HCEC 1CT (cell line): ENCODE results near the gene PRKN.
A peak's percentile ranks its signal among the peaks of the same experiment; 100 is the strongest.

ENCODE experiments used
- DNase-seq: peaks from one replicate; pipeline ENCODE4 v3.0.0-alpha.2; 2017

PRKN gene

DNA sequence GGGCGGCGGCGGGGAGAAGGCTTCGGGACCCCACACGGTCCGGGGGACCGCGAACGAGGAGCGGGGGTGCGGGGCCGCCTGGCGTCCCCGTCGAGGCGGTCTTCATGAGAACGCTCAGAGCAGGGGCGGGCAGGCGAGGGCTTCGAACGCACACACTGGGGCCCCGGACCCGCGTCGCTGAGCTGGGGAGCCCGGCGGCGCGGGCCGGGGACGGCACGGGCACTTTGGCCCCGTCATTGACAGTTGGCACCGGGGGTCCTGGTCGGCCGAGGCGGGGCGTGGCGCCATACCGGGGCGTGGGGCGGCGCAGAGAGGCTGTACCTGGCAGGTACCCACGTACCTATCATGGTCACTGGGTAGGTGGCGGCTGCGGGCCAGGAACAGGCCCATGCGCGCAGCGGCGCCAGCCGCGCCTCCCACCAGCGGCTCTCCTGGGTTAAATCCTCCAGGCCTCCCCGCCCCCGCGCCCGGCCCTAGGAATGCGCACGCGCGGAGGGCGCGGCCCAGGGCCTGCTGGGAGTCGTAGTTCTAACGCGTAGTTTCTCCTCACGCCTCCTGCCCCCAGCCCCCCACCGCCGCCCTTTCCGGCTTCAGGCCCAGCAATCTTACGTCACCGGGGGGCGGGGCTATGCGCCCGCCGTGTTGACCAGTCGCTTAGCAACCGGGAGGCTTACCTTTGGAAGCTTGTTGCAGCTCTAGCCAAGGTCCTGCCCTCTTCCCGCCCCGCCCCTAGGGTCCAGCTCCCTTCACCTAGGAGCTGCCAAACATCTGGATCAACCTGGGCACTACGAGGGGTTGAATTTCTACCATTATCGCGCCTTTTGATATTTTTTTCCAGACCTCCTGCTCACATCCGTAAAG is at the start of gene PRKN, which contains the start of gene PACRG:
TSS of gene PRKN (minus strand) at position 445 of the 861 bp plus-strand sequence.
TSS of gene PACRG (plus strand) at position 653 of the 861 bp plus-strand sequence.
- peak; percentile 92 for DNase-seq

DNA sequence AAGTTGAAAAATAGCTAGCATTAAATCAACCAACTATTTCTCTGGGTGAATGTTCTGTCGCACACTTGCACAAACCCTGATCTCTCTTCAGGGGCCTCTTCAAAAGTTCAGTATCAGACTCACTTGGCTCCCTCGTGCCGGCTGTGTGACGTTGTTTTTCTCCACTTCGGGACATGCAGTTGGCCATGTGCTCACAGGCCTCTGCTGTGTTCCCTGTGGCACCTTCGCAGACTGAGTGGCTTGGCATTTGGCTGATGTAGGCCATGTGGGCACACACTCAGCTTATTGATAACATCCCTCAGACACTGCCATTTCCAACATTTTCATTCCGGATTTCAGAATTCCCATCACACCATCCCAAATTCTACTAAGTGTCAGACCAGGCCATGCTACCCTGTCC is 49.5 kb upstream of the PRKN start:
- no peak for DNase-seq

- no peak for DNase-seq
These were observed 46.4 kb upstream of the PRKN start for GRCh38 chr6:162773996-162774395.

DNA sequence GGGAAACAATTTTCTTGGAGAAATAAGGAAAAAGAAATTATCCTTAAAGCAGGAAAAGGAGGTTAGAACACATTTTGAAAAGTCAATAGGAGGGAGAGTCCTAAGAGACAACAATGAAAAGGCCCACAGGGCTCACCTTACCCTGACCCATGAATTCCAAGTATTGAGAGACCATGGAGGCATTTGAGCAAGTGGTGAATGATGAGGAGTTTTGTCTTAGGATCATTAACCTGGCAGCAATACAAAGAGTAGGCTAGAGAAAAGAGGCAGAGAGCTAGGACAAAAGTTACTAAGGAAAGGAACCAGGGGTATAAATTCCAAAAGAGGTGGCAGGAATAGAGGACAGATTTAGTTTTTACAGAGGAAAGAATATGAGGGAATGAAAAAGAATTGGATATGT is 44.9 kb upstream of the PRKN start:
- no peak for DNase-seq

- DNase-seq: no peak
These were observed 43.4 kb upstream of the PRKN start for GRCh38 chr6:162770955-162771354.

DNA sequence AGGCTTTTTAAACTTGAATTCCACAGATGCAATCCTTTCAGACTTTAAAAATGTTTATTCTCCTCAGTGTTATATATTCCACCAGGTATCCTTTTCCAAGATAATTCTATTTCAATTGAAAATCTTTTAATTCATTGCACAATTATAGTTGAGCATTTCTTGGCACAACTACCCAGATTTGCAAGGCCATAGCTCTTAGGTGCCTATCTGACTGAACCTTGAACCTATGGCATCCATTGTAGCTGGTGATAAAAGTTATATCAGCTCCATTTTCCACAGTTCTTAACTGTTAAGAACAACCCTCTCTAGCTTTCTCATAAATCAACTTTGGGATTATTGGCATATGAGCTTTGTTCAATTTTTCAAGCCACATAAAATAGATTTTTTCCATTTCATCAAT is 42.6 kb upstream of the PRKN start:
- no peak for DNase-seq

- no peak for DNase-seq
These were observed 26.2 kb upstream of the PRKN start for GRCh38 chr6:162753775-162754174.

- no peak for DNase-seq
These were observed 23.8 kb upstream of the PRKN start for GRCh38 chr6:162751211-162751859.

- DNase-seq: no peak
These were observed 23.2 kb upstream of the PRKN start for GRCh38 chr6:162750776-162751175.

GRCh38 chr6:162736961-162737360 is 9.4 kb upstream of the PRKN start:
- DNase-seq: no peak

GRCh38 chr6:162733489-162733888 is 5.9 kb upstream of the PRKN start:
- no peak for DNase-seq

DNA sequence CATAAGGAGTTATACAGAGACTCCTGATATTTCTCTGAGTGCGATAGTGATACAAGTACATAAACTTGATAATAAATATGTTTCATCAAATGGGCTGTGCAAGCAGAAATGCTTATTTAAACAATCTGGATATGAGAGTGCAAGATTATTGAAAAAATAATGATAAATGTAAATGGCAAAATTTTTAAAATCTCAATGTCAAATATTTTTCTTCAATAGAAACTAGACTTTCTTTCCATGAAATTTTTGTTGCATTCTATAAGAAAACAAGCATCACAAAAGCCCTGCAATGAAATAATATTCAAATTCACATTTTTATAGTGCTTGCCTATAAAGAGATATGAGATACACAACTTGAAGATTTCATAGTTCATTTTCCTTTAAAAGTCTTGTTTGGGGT is 2.9 kb upstream of the PRKN start:
- DNase-seq: no peak

- no peak for DNase-seq
These were observed 1.1 kb upstream of the PRKN start for GRCh38 chr6:162728706-162729105.

DNA sequence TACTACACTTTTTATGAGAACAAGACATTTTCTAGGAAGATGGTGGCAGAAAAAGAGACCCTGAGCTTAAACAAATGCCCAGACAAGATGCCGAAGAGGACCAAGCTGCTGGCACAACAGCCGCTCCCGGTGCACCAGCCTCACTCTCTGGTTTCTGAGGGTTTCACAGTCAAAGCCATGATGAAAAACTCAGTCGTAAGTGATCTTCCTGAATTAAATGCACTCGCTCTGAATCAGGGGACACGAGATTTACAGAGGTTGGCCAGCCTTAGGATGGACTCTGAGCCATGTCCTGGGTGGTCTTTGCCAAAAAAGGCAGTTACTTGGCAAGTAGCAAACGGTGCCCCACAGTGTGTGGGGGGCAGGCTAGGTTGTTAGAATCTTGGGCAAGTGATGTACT is 631 bp upstream of the PRKN start:
- no peak for DNase-seq

DNA sequence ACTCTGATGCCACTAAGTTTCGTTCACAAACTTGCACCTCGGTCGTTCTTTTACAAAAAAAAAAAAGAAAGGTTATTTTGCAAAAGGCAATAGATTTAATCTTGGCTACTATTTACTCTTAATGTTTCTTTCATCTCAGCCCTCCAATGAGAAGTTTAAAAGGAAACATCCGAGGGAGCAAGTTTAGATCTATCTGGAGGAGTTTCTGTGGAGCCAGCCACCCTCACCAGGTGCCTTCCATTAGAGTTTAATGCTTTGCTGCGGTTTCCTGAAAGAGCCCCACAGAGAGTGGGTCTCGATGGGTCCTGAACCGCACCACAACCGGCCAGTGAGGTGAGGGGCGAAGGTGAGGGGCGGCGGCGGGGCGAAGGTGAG is 632 bp downstream of the PRKN start:
- DNase-seq: no peak

DNA sequence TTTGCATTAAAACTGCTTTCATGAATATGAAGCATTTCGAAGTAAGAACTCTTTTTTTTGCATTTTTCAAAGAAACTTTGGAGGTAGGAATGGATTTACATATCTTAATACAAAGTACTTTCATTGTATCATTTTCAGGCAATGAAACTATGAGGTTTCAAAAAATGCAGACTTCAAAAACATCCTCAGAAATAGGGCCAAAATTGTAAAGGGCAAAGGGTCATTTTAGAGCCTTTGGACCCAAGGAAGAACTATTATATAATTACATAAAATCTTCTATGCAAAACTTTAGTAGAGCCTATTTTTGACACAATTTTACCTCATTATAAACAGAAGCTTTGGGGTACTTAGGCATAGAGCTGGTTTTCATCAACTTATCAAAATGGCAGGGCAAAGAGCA is 4.9 kb downstream of the PRKN start:
- no peak for DNase-seq

DNA sequence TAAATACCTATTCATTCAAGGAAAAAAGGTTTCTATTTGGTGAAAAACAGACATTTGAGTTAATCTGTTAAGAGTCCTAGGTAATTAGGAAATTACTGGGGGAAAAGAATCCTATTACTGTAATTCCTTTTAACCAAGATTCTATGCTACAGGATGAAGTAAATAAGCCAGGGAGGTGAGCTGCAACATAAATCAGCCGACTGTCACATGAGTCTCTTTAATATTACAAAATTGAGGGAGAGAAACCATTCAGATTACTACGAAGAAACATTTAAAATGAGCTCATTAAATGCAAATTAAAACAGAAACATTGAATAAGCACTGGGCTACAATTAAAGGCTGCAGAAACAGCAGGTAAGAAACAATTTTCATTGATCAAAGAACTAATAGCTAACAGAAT is 5.3 kb downstream of the PRKN start:
- no peak for DNase-seq

GRCh38 chr6:162721404-162721687 is 6.2 kb downstream of the PRKN start:
- DNase-seq: no peak

DNA sequence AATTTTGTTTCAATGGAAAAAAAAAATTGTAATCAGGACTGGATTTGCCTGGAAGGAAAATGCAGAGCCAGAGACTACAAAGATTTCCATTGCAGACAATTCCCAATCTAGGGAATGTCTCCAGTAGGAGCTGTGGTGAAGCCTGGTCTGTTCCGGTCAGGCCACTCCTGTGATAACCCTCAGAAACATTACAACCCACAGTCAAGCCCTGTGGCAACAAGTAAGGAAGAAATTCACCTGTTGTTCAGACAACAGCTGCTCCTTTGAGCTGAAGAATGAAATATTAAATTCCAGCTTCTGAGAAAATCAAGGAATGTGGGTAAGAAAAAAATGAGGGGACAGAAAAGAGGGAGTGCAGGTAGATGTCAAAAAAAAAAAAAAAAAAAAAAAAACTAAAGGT is 8.0 kb downstream of the PRKN start:
- DNase-seq: no peak

DNA sequence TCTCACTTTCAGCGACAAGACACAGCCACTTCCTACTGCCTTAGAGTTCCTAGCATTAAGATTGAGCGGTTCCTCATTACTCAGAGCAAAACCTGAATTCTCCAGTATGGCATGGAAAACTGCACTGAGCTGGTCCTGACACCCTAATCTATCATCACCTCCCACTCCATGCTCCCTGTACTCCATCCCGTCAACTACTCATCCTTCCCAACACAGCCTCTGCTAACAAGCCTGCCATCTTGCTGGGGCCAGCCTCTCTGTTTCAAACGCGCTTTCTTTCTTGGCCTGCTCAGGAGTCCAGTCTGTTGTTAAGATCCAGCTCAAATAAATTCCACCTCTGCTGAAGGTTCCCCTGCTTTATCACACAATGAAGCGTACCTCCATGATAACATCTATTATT is 12.0 kb downstream of the PRKN start:
- DNase-seq: no peak

GRCh38 chr6:162713974-162714780 is 13.4 kb downstream of the PRKN start:
- no peak for DNase-seq

DNA sequence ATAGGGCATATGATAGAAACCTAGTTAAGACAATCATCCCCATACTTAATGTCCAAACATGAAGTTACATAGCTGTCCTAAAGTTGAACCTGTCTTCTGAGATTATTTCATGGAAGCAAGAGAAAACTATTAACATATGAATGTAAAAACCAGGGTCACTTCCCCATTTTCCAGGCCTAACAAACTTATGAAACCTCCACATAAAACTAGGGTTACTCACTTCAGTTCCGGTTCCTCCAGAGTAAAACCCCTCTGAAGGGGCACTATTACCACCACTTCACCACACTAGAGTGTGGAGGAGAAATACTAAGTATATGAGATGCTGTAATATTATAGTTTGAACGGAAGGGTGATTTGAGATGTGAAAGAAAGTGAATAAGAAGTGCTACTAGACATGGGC is 14.9 kb downstream of the PRKN start:
- DNase-seq: no peak

- DNase-seq: no peak
These were observed 16.2 kb downstream of the PRKN start for GRCh38 chr6:162711376-162711775.

- DNase-seq: no peak
These were observed 16.6 kb downstream of the PRKN start for GRCh38 chr6:162710936-162711335.
